ENCODE data around the gene WFDC2.

WFDC2 gene

DNA sequence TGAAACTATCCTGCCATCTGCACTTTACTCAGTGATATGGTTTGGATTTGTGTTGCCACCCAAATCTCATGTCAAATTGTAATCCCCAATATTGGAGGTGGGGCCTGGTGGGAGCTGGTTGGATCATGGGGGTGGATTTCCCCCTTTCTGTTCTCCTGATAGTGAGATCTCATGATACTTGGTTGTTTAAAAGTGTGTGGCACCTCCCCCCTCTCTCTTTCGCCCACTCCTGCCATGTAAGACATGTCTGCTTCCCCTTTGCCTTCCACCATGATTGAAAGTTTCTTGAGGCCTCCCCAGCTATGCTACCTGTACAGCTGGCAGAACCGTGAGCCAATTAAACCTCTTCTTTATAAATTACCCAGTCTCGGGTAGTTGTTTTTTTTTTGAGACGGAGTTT lies 35.6 kb upstream of the WFDC2 start:
- no peak overlapping the region for H3K27ac ChIP-seq (ENCODE audit: insufficient read depth, low read length, poor library complexity, severe bottlenecking)
- no peaks in the 10 kb centered on the region for H3K27me3 ChIP-seq (replicated peaks; ENCODE audit: control insufficient read depth, insufficient read depth, low read length, poor library complexity, severe bottlenecking)
- DNase-seq: no peak
- H3K4me3 ChIP-seq (ENCODE audit: insufficient read depth, low read depth, low read length, poor library complexity, severe bottlenecking): no peak overlapping the region
- H3K9me3 ChIP-seq (ENCODE audit: control insufficient read depth, low read length): no peaks in the 10 kb centered on the region
- no peaks in the 10 kb centered on the region for H3K36me3 ChIP-seq (ENCODE audit: control insufficient read depth, insufficient read depth, low read length)
- H3K4me1 ChIP-seq (ENCODE audit: control insufficient read depth, insufficient read depth, low read length, poor library complexity, severe bottlenecking): peaks cover 7% of the 10 kb centered on the region

DNA sequence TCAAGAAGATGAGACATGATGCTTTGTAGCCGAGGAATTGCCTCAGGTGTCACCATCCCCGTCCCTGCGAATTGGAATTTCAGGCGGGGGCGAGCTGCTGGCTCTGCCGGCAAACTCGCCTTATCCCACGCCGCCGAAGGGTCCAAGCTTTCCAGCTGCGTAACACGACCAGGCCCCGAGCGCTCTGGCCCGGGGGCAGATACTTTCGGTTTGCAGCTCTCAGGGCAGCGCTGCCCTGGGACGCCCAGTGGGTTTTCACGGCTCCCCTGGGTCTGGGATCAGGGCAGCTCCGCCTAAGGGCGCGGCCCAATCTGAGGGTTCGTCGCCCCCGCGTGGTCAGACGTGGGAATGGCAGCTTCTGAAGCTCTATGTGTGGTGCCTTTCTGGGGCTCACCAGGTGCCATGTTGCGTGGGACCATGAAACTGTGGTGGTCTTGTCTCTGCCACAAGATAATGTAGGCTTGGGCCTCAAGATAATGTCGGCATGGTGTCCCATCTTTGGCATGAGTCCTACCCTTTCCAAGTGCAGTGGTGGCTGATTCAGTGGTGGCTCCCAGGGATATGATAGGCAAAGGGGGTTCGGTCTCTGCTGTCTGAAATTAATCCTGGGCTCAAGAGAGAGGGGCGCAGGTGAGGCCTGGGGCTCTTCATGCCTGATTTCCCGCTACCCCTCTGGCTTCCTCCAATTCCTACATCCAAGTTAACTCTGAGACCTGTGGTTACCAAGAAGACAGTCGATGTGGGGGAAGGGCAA lies 32.6 kb upstream of the WFDC2 start:
- Histone ChIP-seq H3K9me3 (ENCODE audit: control insufficient read depth, low read length) (no peaks in the 10 kb centered on the region), H3K4me1 (ENCODE audit: control insufficient read depth, insufficient read depth, low read length, poor library complexity, severe bottlenecking) (peaks cover 7% of the 10 kb centered on the region), H3K27me3 (replicated peaks; ENCODE audit: control insufficient read depth, insufficient read depth, low read length, poor library complexity, severe bottlenecking) (no peaks in the 10 kb centered on the region), H3K27ac (ENCODE audit: insufficient read depth, low read length, poor library complexity, severe bottlenecking) (peak overlapping the region; percentile 40), H3K4me3 (ENCODE audit: insufficient read depth, low read depth, low read length, poor library complexity, severe bottlenecking) (peak overlapping the region; percentile 57), H3K36me3 (ENCODE audit: control insufficient read depth, insufficient read depth, low read length) (no peaks in the 10 kb centered on the region)
- peak; percentile 71 to 79 (median 71) for DNase-seq

DNA sequence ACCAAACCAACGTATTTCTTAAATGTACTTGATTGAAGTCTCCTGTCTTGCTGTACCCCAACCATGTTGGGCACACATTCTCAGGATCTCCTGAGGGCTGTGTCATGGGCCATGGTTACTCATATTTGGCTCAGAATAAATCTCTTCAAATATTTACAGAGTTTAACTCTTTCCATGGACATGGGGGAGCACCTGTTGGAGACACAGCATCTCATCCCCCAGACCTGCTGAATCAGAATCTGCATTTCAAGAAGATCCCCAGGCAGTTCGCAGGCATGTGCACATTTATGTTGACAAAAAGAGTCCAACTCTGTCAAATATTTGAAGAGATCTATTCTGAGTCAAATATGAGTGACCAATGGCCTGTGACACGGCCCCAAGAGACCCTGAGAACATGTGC lies 29.1 kb upstream of the WFDC2 start:
- Histone ChIP-seq H3K27me3 (replicated peaks; ENCODE audit: control insufficient read depth, insufficient read depth, low read length, poor library complexity, severe bottlenecking) (no peaks in the 10 kb centered on the region), H3K9me3 (ENCODE audit: control insufficient read depth, low read length) (no peaks in the 10 kb centered on the region), H3K4me1 (ENCODE audit: control insufficient read depth, insufficient read depth, low read length, poor library complexity, severe bottlenecking) (peaks cover 21% of the 10 kb centered on the region), H3K4me3 (ENCODE audit: insufficient read depth, low read depth, low read length, poor library complexity, severe bottlenecking) (no peak overlapping the region), H3K36me3 (ENCODE audit: control insufficient read depth, insufficient read depth, low read length) (no peaks in the 10 kb centered on the region), H3K27ac (ENCODE audit: insufficient read depth, low read length, poor library complexity, severe bottlenecking) (no peak overlapping the region)
- no peak for DNase-seq

DNA sequence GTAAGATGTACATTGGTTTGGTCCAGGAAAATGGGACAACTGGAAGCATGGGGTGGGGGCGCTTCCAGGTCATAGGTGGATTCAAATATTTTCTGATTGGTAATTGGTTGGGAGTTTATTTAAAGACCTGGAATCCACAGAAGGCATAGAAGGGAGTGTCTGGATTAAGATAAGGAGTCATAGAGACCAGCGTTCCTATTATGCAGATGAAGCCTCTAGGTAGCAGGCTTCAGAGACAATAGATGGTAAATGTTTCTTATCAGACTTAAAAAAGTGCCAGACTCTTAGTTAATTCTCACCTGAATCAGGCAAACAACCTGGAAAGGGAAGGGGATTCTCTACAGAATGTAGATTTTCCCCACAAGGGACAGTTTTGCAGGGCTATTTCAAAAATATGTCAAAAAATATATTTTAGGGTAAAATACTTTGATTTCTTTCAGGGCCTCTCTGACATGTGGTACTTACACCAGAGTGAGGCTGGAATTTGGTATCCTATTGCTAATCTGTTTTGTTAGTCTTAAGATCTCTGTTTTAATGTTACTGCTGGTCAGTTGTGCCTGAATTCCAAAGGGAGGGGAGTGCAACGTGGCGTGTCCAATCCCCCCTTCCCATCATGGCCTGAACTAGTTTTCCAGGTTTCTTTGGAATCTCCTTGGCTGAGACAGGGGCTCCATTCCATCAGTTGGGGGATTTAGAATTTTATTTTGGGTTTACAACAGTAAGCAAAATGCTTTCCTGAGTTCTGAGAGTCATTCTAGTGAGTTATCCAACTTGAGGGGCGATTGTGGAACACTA lies 28.5 kb upstream of the WFDC2 start:
- Histone ChIP-seq H3K9me3 (ENCODE audit: control insufficient read depth, low read length) (no peaks in the 10 kb centered on the region), H3K27me3 (replicated peaks; ENCODE audit: control insufficient read depth, insufficient read depth, low read length, poor library complexity, severe bottlenecking) (no peaks in the 10 kb centered on the region), H3K4me3 (ENCODE audit: insufficient read depth, low read depth, low read length, poor library complexity, severe bottlenecking) (no peak overlapping the region), H3K4me1 (ENCODE audit: control insufficient read depth, insufficient read depth, low read length, poor library complexity, severe bottlenecking) (peaks cover 21% of the 10 kb centered on the region), H3K36me3 (ENCODE audit: control insufficient read depth, insufficient read depth, low read length) (no peaks in the 10 kb centered on the region), H3K27ac (ENCODE audit: insufficient read depth, low read length, poor library complexity, severe bottlenecking) (no peak overlapping the region)
- no peak for DNase-seq

DNA sequence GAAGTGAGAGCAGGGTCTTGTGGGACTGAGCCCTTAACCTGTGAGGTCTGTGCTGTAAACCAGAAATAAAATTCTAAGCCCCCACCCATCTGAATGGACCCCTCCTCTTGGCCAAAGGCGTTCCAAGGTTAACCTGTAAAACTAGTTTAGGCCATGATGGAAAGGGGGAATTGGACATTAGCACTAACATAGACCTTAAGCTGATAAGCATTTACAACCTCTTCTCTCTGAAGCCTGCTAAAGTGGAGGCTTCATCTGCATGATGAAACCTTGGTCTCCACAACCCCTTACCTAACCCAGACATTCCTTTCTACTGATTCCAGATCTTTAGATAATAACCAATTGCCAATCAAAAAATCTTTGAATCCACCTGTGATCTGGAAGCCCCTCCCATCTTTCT lies 27.8 kb upstream of the WFDC2 start:
- Histone ChIP-seq H3K36me3 (ENCODE audit: control insufficient read depth, insufficient read depth, low read length) (no peaks in the 10 kb centered on the region), H3K27ac (ENCODE audit: insufficient read depth, low read length, poor library complexity, severe bottlenecking) (no peak overlapping the region), H3K4me1 (ENCODE audit: control insufficient read depth, insufficient read depth, low read length, poor library complexity, severe bottlenecking) (peaks cover 19% of the 10 kb centered on the region), H3K9me3 (ENCODE audit: control insufficient read depth, low read length) (no peaks in the 10 kb centered on the region), H3K27me3 (replicated peaks; ENCODE audit: control insufficient read depth, insufficient read depth, low read length, poor library complexity, severe bottlenecking) (no peaks in the 10 kb centered on the region), H3K4me3 (ENCODE audit: insufficient read depth, low read depth, low read length, poor library complexity, severe bottlenecking) (no peak overlapping the region)
- DNase-seq: no peak

DNA sequence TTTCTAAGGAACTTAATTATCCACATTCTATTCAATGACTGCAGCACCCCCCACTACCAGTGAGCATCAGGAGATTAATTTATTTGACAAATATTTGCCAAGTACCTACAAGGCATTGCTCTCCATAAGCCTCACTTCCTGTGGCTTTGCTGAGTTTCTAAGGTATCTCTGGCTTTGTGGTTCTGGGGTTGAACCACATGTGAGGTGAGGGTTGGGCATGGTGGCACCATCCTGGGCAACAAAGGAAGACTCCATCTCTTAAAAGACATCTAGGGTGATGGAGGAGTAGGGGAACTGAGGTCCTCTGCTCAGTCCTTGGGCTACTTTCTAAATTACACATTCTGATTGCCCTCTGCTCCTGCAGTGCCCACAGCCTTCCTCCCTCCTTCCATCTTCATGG lies 25.5 kb upstream of the WFDC2 start:
- Histone ChIP-seq H3K4me3 (ENCODE audit: insufficient read depth, low read depth, low read length, poor library complexity, severe bottlenecking) (no peak overlapping the region), H3K27ac (ENCODE audit: insufficient read depth, low read length, poor library complexity, severe bottlenecking) (no peak overlapping the region), H3K27me3 (replicated peaks; ENCODE audit: control insufficient read depth, insufficient read depth, low read length, poor library complexity, severe bottlenecking) (no peaks in the 10 kb centered on the region), H3K9me3 (ENCODE audit: control insufficient read depth, low read length) (no peaks in the 10 kb centered on the region), H3K36me3 (ENCODE audit: control insufficient read depth, insufficient read depth, low read length) (no peaks in the 10 kb centered on the region), H3K4me1 (ENCODE audit: control insufficient read depth, insufficient read depth, low read length, poor library complexity, severe bottlenecking) (peaks cover 14% of the 10 kb centered on the region)
- DNase-seq: peak in 2 of 3 donors; percentile 8 to 16

DNA sequence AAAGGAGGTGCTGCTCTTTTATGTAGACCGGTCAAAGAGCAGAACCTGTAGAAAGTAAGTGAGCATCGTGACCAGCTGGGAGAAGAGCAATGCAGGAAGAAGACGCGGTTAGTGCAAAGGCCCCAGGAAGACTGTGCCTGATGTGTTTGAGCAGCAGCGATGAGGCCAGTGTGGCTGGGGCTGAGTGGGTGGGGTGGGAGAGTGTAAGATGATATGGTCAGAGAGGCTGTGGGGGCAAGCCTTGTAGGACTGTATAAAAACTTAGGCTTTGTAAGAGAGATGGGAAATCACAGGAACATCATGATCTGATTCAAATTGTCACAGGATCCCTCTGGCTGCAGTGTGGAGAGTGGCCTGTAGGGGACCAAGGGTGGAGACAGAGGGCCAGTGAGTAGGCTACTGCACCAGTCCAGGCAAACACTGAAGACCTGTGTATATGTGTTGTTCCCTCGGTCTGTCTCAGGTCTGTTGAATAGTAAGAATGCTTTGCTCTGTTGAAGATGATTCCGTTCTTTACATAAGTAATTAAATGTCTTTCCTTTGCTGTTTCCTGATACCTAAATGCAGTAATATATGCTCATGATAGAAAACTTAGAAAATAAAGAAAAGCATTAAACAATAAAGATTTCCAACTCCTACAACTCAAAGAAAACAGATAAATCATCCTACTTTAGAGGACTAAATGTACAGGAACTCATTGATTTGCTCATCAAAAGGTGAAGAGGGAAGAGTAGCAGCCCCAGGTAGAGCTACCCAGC lies 23.6 kb upstream of the WFDC2 start:
- H3K27me3 ChIP-seq (replicated peaks; ENCODE audit: control insufficient read depth, insufficient read depth, low read length, poor library complexity, severe bottlenecking): no peaks in the 10 kb centered on the region
- H3K36me3 ChIP-seq (ENCODE audit: control insufficient read depth, insufficient read depth, low read length): no peaks in the 10 kb centered on the region
- H3K9me3 ChIP-seq (ENCODE audit: control insufficient read depth, low read length): no peaks in the 10 kb centered on the region
- H3K4me1 ChIP-seq (ENCODE audit: control insufficient read depth, insufficient read depth, low read length, poor library complexity, severe bottlenecking): peaks cover 14% of the 10 kb centered on the region
- DNase-seq: peak in 1 of 3 donors; percentile 11
- H3K27ac ChIP-seq (ENCODE audit: insufficient read depth, low read length, poor library complexity, severe bottlenecking): no peak overlapping the region
- H3K4me3 ChIP-seq (ENCODE audit: insufficient read depth, low read depth, low read length, poor library complexity, severe bottlenecking): no peak overlapping the region

DNA sequence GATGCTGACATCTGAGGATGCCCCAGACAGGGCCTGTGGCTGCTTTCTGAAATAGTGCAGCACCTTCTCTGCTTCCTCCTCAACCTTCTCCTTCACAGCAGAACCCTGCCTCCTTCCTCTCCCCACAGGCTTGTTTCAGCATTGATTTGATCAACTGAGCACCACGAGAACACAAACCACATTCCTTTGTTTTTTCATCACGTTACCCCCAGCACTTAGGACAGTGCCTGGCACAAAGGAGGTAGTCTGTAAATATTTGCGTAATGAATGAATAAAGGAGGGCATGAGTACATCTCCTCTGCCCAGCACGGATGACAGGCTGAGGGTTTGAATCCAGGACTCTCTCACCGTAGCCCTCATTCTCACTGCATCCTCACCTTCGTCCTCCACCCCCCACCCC lies 21.3 kb upstream of the WFDC2 start:
- Histone ChIP-seq H3K4me3 (ENCODE audit: insufficient read depth, low read depth, low read length, poor library complexity, severe bottlenecking) (no peak overlapping the region), H3K27ac (ENCODE audit: insufficient read depth, low read length, poor library complexity, severe bottlenecking) (no peak overlapping the region), H3K36me3 (ENCODE audit: control insufficient read depth, insufficient read depth, low read length) (no peaks in the 10 kb centered on the region), H3K27me3 (replicated peaks; ENCODE audit: control insufficient read depth, insufficient read depth, low read length, poor library complexity, severe bottlenecking) (no peaks in the 10 kb centered on the region), H3K4me1 (ENCODE audit: control insufficient read depth, insufficient read depth, low read length, poor library complexity, severe bottlenecking) (peaks cover 14% of the 10 kb centered on the region), H3K9me3 (ENCODE audit: control insufficient read depth, low read length) (no peaks in the 10 kb centered on the region)
- no peak for DNase-seq

DNA sequence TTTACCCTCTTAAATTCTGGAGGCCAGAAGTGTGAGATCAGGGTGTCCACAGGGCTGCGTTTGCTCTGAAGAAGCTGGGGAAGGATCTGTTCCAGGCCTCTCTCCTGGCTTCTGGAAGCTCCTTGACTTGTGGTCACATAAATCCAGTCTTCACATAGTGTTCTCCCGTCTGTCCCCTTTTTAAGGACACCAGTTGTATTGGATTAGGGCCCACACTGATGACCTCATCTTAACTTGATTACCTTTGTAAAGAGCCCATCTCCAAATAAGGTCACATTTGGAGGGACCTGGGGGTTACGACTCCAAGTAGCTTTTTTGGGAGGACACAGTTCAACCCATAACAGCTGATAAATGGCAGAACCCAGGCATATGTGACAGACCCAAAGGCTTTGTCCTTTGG lies 20.0 kb upstream of the WFDC2 start:
- Histone ChIP-seq H3K27ac (ENCODE audit: insufficient read depth, low read length, poor library complexity, severe bottlenecking) (no peak overlapping the region), H3K27me3 (replicated peaks; ENCODE audit: control insufficient read depth, insufficient read depth, low read length, poor library complexity, severe bottlenecking) (no peaks in the 10 kb centered on the region), H3K36me3 (ENCODE audit: control insufficient read depth, insufficient read depth, low read length) (no peaks in the 10 kb centered on the region), H3K4me1 (ENCODE audit: control insufficient read depth, insufficient read depth, low read length, poor library complexity, severe bottlenecking) (peaks cover 2% of the 10 kb centered on the region), H3K4me3 (ENCODE audit: insufficient read depth, low read depth, low read length, poor library complexity, severe bottlenecking) (no peak overlapping the region), H3K9me3 (ENCODE audit: control insufficient read depth, low read length) (no peaks in the 10 kb centered on the region)
- DNase-seq: no peak
